H7 (cell line): Measurements from ENCODE around the gene HIGD1A. TPM values are rescaled to one million over a fixed set of nuclear protein-coding genes. Genes with fewer than 3 reads are reported as not detected.
A peak's percentile ranks its signal among the peaks of the same experiment; 100 is the strongest.

ENCODE experiments used
- DNase-seq: peaks from one replicate; pipeline ENCODE4 v3.0.0; 2012
- H3K27me3 ChIP-seq: 2 replicates; pipeline ENCODE4 v1.6.0; 2011; ENCODE audit warnings: mild to moderate bottlenecking, low read length; ENCODE audit not compliant: control insufficient read depth, insufficient read depth
- H3K36me3 ChIP-seq: replicated peaks from 2 replicates; pipeline ENCODE4 v1.5.1; 2011; ENCODE audit warnings: low read length; ENCODE audit not compliant: control insufficient read depth, insufficient read depth
- H3K4me3 ChIP-seq: 2 replicates; pipeline ENCODE4 v1.5.1; 2011; ENCODE audit warnings: low read depth, mild to moderate bottlenecking, control low read depth, low read length, moderate library complexity; ENCODE audit not compliant: insufficient read depth
- total RNA-seq: library from RNA; depleted of rRNA; stranded (reverse); fragments of >200 nt; shearing (Covaris generic); gene quantifications from 2 replicates; pipeline ENCODE4 v1.2.3, GENCODE V29; 2014; rRNA removed

HIGD1A gene
- total RNA-seq, 1 experiment from 2014 or later, result 149 TPM

DNA sequence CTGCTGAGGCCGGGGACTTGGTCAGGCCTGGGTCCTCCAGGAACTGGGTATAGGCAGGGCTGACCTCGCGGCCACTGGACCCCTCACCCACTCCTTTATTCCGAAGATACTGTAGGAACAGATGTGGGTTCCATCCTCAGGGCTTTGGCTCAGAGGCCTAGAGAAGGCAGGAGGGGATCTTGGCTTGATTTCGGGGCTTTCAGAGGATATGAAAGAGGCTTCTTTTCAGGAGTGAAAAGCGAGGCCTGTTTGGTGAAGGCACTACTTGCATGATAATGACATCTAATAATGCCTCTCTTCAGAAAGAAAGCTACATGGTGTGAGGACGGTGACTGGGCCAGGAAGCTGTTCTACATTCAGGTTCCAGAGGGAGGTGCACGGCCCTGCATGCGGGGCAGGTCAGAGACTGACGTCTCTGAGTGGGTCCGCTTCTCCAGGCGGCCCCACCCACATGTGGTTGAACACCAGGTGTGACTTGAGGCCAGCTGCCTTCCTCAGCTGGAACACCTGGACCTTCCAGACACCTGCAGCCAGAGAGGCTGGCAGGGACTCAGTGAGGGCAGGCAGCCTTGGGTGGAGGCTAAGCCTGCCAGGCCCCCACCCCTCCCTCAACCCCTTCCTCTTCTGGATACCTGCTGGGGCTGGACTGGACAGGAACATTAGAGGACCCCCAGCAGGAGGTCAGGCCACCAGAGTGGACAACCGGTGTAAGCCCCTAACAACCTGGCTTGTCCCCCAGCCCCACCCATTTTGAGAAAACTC lies 70.6 kb downstream of the HIGD1A start:
- DNase-seq, result peak; percentile 70
- H3K27me3 ChIP-seq, result no peaks in the 10 kb centered on the region
- no peaks in the 10 kb centered on the region for H3K36me3 ChIP-seq
- H3K4me3 ChIP-seq, result no peak overlapping the region

Other genes starting within 250 kb of the HIGD1A start
- 53.0 and 57.3 TPM in 2 replicates for gene SEC22C, start 222.5 kb downstream of the HIGD1A start, total RNA-seq
- 56.9 and 58.9 TPM in 2 replicates for gene SS18L2, start 213.6 kb downstream of the HIGD1A start, total RNA-seq
- 21.3 and 44.8 TPM in 2 replicates for gene NKTR, start 203.8 kb downstream of the HIGD1A start, total RNA-seq
- 5.1 and 8.0 TPM in 2 replicates for gene ZBTB47, start 150.8 kb downstream of the HIGD1A start, total RNA-seq
- not detected in 2 replicates for gene KLHL40, start 119.0 kb downstream of the HIGD1A start, total RNA-seq
- gene HHATL, start 101.7 kb downstream of the HIGD1A start, total RNA-seq, result not detected in 2 replicates
- gene CCDC13, start 31.2 kb downstream of the HIGD1A start, total RNA-seq, result 0.48 TPM in 1 of 2 replicates, not detected in the other
- gene ACKR2, start 5.0 kb upstream of the HIGD1A start, total RNA-seq, result not detected in 2 replicates
- gene CYP8B1, start 71.4 kb upstream of the HIGD1A start, total RNA-seq, result not detected in 2 replicates
- gene ZNF662, start 101.7 kb upstream of the HIGD1A start, total RNA-seq, result not detected in 2 replicates
- gene GASK1A, start 174.8 kb upstream of the HIGD1A start, total RNA-seq, result 3.4 and 4.5 TPM in 2 replicates